Hepatocyte (in vitro differentiated cells): ENCODE measurements around the gene MYO5C. TPM values are rescaled to one million over a fixed set of nuclear protein-coding genes. Genes with fewer than 3 reads are reported as not detected.

Experiments
- DNase-seq: peaks from one replicate; pipeline ENCODE4 v3.0.0-alpha.2; 2016; ENCODE audit warnings: low spot score
- H2AFZ ChIP-seq: fragments of 200-600 bp; sonication (generic); 2 replicates; pipeline ENCODE4 v1.6.0; 2016; ENCODE audit warnings: antibody characterized with exemption, mild to moderate bottlenecking
- H3K27ac ChIP-seq: fragments of 200-600 bp; sonication (generic); 2 replicates; pipeline ENCODE4 v1.5.1; 2016; ENCODE audit warnings: mild to moderate bottlenecking
- H3K27me3 ChIP-seq: fragments of 200-600 bp; sonication (generic); 2 replicates; pipeline ENCODE4 v1.6.1; 2016
- H3K36me3 ChIP-seq: fragments of 200-600 bp; sonication (generic); replicated peaks from 2 replicates; pipeline ENCODE4 v1.5.1; 2016; ENCODE audit warnings: low read depth; ENCODE audit not compliant: insufficient read depth
- H3K4me1 ChIP-seq: fragments of 200-600 bp; sonication (generic); 2 replicates; pipeline ENCODE4 v1.5.1; 2016; ENCODE audit warnings: mild to moderate bottlenecking, moderate library complexity; ENCODE audit not compliant: insufficient read depth
- H3K4me2 ChIP-seq: fragments of 200-600 bp; sonication (generic); 2 replicates; pipeline ENCODE4 v1.6.0; 2016
- H3K4me3 ChIP-seq: fragments of 200-600 bp; sonication (generic); 2 replicates; pipeline ENCODE4 v1.5.1; 2016; ENCODE audit warnings: mild to moderate bottlenecking
- H3K79me2 ChIP-seq: fragments of 200-600 bp; sonication (generic); 2 replicates; pipeline ENCODE4 v1.6.0; 2017; ENCODE audit warnings: mild to moderate bottlenecking
- H3K9me2 ChIP-seq: fragments of 200-600 bp; sonication (generic); replicated peaks from 2 replicates; pipeline ENCODE4 v1.6.0; 2017; ENCODE audit warnings: mild to moderate bottlenecking; ENCODE audit not compliant: insufficient read depth
- H3K9me3 ChIP-seq: fragments of 200-600 bp; sonication (generic); 2 replicates; pipeline ENCODE4 v1.5.1; 2016; ENCODE audit warnings: low read depth, mild to moderate bottlenecking
- H4K20me1 ChIP-seq: fragments of 200-600 bp; sonication (generic); 2 replicates; pipeline ENCODE4 v1.6.0; 2016; ENCODE audit warnings: mild to moderate bottlenecking; ENCODE audit not compliant: insufficient read depth, poor library complexity, severe bottlenecking
- CTCF ChIP-seq: fragments of 200-600 bp; sonication (generic); IDR thresholded peaks from 2 replicates; pipeline ENCODE4 v1.5.1; 2016; ENCODE audit warnings: antibody characterized with exemption, mild to moderate bottlenecking; ENCODE audit not compliant: poor library complexity
- EZH2 ChIP-seq: fragments of 200-600 bp; sonication (generic); IDR thresholded peaks from 2 replicates; pipeline ENCODE4 v1.6.1; 2016; ENCODE audit warnings: antibody characterized with exemption, mild to moderate bottlenecking, borderline replicate concordance
- EZH2phosphoT487 ChIP-seq: fragments of 200-600 bp; sonication (generic); IDR thresholded peaks from one replicate; pipeline ENCODE4 v1.6.1; 2018; ENCODE audit warnings: antibody characterized with exemption, mild to moderate bottlenecking, low read depth, moderate library complexity; ENCODE audit not compliant: unreplicated experiment, severe bottlenecking
- WGBS: methylation state at CpG from one replicate; pipeline ENCODE4 v1.1.6; 2016; ENCODE audit warnings: low lambda C conversion rate; ENCODE audit errors: missing lambda C conversion rate; 5-methylcytosine and 5-hydroxymethylcytosine counted together
- polyA plus RNA-seq: library from polyadenylated mRNA; unstranded; fragments of >200 nt; fragmentation: Nextera tagmentation; extraction: Ambion mirVana; gene quantifications from 2 replicates; pipeline ENCODE4 v1.2.1, GENCODE V29; 2016
- total RNA-seq: library from RNA; depleted of rRNA; stranded (reverse); fragments of >200 nt; gene quantifications from 2 replicates; pipeline ENCODE4 v1.2.3, GENCODE V29; 2014

The MYO5C gene
- total and polyA plus RNA-seq, 2 experiments from 2014 or later = 10.2 to 18.2 TPM

- Histone ChIP-seq H3K4me2 (no peak overlapping the region), H3K27ac (no peak overlapping the region), H3K36me3 (no peaks in the 10 kb centered on the region), H3K4me3 (no peak overlapping the region), H3K79me2 (no peaks in the 10 kb centered on the region), H3K4me1 (no peaks in the 10 kb centered on the region), H2AFZ (no peak overlapping the region), H3K9me3 (no peaks in the 10 kb centered on the region), H3K27me3 (no peaks in the 10 kb centered on the region), H3K9me2 (no peaks in the 10 kb centered on the region), H4K20me1 (no peaks in the 10 kb centered on the region)
- 94% methylated on average over 4 of the region's 4 CpGs for WGBS
- TF ChIP-seq CTCF (no peak), EZH2phosphoT487 (no peak), EZH2 (no peak)
- no peak for DNase-seq
Measured at GRCh38 chr15:52224211-52224610, 71.4 kb downstream of the MYO5C start.

DNA sequence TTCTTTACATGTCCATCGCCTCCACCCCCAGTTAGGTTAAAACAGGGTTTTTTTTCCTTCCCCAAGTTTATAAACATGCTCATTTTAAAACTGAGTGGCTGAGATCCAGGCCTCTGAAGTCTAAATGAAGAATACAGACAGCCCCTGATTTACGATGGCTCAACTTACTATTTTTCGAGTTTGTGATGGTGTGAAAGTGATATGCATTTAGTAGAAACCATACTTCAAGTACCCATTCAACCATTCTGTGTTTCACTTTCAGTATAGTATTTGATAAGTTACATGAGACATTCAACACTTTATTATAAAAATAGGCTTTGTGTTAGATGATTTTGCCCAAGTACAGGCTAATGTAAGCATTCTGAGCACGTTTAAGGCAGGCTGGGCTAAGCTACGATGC is 73.9 kb downstream of the MYO5C start:
- Histone ChIP-seq H3K27ac (no peak overlapping the region), H3K4me3 (no peak overlapping the region), H3K27me3 (no peaks in the 10 kb centered on the region), H4K20me1 (no peaks in the 10 kb centered on the region), H3K79me2 (no peaks in the 10 kb centered on the region), H3K9me2 (no peaks in the 10 kb centered on the region), H2AFZ (no peak overlapping the region), H3K36me3 (no peaks in the 10 kb centered on the region), H3K9me3 (no peaks in the 10 kb centered on the region), H3K4me2 (no peak overlapping the region), H3K4me1 (no peaks in the 10 kb centered on the region)
- WGBS = 79% methylated on average over 5 of the region's 5 CpGs
- no peak for DNase-seq
- TF ChIP-seq EZH2 (no peak), EZH2phosphoT487 (no peak), CTCF (no peak)

- Histone ChIP-seq H3K36me3 (no peaks in the 10 kb centered on the region), H3K4me1 (no peaks in the 10 kb centered on the region), H3K4me3 (no peak overlapping the region), H3K4me2 (no peak overlapping the region), H3K27me3 (no peaks in the 10 kb centered on the region), H3K79me2 (no peaks in the 10 kb centered on the region), H2AFZ (no peak overlapping the region), H4K20me1 (no peaks in the 10 kb centered on the region), H3K27ac (no peak overlapping the region), H3K9me2 (no peaks in the 10 kb centered on the region), H3K9me3 (no peaks in the 10 kb centered on the region)
- DNase-seq = no peak
- no peak for TF ChIP-seq EZH2phosphoT487
- no peak for TF ChIP-seq EZH2
- TF ChIP-seq CTCF = no peak
- WGBS = 81% methylated on average over 7 of the region's 7 CpGs
Measured at GRCh38 chr15:52220937-52221660, 74.5 kb downstream of the MYO5C start.
